Measurements from ENCODE around the gene CYB561D1. TPM values are rescaled to one million over a fixed set of nuclear protein-coding genes. Genes with fewer than 3 reads are reported as not detected.

CYB561D1 gene
- polyA plus RNA-seq, 1 donor (not counting 4 experiments of a cell fraction or from before 2014, with no cell fraction given), result 4.9 TPM

DNA sequence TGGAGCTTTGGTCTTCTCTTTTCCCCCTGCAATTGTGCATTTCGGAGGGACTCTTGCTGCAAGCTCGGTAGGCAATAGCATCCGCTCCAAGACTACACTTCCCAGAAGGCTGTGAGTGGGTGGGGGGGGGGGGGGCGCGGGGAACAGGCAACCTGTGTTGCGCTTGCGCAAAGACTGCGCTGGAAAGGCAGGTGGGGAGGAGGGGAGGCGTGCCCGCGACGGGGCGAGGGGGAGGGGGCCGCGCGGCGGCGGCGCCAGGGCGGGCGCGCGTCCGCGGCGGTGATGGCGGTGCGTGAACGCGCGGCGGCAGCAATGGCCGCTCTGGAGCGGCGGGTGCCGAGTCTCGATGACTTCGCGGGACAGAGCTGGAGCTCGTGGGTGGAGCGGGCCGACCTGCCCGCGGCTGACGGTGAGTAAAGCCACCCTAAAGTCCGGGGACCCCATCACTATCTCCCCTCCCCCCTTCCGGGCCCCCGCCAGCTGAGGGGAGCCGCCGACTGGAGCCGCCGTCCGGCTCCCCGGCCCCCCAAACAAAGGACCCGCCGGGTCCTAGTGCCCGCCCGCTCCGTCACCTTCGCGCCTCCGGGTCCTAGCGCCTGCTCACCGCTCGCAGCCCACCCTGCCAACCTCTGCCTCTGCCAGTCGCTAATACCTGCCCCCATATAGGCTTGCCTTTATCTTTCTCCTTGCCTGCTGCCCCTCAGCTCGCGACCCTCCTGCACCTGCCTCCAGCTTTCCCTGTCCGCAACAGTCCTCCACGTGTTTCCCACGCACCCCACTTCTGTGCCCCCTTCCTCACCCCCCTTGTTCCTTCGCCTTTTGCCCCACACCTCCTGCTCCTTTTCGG lies 10.0 kb upstream of the CYB561D1 start, which contains the start of gene ATXN7L2:
Gene ATXN7L2, plus strand, starts transcription at position 234 of the 847 bp plus-strand sequence. Its CDS starts 49 bp downstream, at position 283.
- Histone ChIP-seq H3K9ac (ENCODE audit: control insufficient read depth, extremely low read depth, insufficient read depth, low read length) (peak within 1 kb of the TSS; percentile 82), H3K27ac (ENCODE audit: control insufficient read depth, insufficient read depth, low read length) (peak within 1 kb of the TSS; percentile 77), H3K79me2 (ENCODE audit: control insufficient read depth, insufficient read depth, low read length) (peaks cover 5% of the 10 kb centered on the region), H3K4me1 (ENCODE audit: control insufficient read depth, extremely low read depth, insufficient read depth, low read length) (peaks cover 11% of the 10 kb centered on the region), H3K27me3 (ENCODE audit: control insufficient read depth, extremely low read depth, insufficient read depth, low read length) (peaks cover 23% of the 10 kb centered on the region), H2AFZ (ENCODE audit: control insufficient read depth, low read length) (peak within 1 kb of the TSS; percentile 85), H3K4me3 (ENCODE audit: control insufficient read depth in 2 of 3, extremely low read depth in 1 of 3, insufficient read depth in 2 of 3, low read depth in 1 of 3, low read length in 3 of 3) (peak within 1 kb of the TSS; percentile 76 to 80 (median 77)), H3K4me2 (ENCODE audit: control insufficient read depth, extremely low read depth, insufficient read depth, low read depth, low read length) (peak within 1 kb of the TSS; percentile 94), H3K9me1 (ENCODE audit: control insufficient read depth, extremely low read depth, insufficient read depth, low read length) (peaks cover 4% of the 10 kb centered on the region), H4K20me1 (ENCODE audit: control insufficient read depth, extremely low read depth, insufficient read depth, low read length) (no peaks in the 10 kb centered on the region), H3K36me3 (ENCODE audit: control insufficient read depth in 2 of 2, extremely low read depth in 1 of 2, insufficient read depth in 2 of 2, low read length in 2 of 2) (peaks cover 4 to 6% of the 10 kb centered on the region in 2 experiments), H3K9me3 (ENCODE audit: control insufficient read depth, low read depth, low read length) (no peaks in the 10 kb centered on the region)
- TF ChIP-seq CTCF (optimal IDR thresholded peaks at IDR 0.05 in 1 of 3, IDR thresholded peaks at IDR 0.05 in 1 of 3, conservative IDR thresholded peaks at IDR 0.05 in 1 of 3; ENCODE audit: extremely low read depth in 1 of 3, insufficient read depth in 2 of 3, low read length in 3 of 3) (no peak), EZH2 (IDR thresholded peaks at IDR 0.05; ENCODE audit: low read length) (no peak)
- DNase-seq (ENCODE audit: low read depth, low spot score), result no peak
- dilution Hi-C loops (cut with MboI; ENCODE audit: extremely low pct_ligation_motif_present, low sequenced_read_pairs), result no loop called here
- FAIRE-seq, result no peak

DNA sequence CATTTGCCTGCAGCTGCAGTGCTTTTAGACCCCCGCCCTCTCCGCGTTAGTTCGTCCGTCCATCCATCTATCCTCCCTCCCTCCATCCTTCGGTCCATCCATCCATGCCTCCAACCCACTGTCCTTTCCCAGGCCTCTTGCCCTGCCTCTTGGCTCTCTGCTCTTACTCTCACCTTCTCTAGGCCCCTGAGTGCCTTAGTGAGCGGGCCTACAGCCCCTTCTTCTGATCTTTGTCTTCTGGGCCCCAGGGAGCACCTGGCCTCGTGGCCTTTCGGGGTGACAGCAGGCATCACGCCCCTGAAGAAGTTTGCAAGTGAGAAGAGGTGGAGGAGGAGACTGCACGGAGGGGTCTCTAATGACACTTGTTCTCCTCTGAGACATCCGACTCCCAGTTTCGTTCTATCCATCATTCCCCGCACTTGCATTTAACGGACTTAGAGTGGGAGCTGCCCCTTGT lies 9.3 kb upstream of the CYB561D1 start:
- peaks cover 4 to 6% of the 10 kb centered on the region in 2 experiments for H3K36me3 ChIP-seq (ENCODE audit: control insufficient read depth in 2 of 2, extremely low read depth in 1 of 2, insufficient read depth in 2 of 2, low read length in 2 of 2)
- H3K4me2 ChIP-seq (ENCODE audit: control insufficient read depth, extremely low read depth, insufficient read depth, low read depth, low read length), result peak overlapping the region; percentile 94
- H3K27me3 ChIP-seq (ENCODE audit: control insufficient read depth, extremely low read depth, insufficient read depth, low read length), result peaks cover 20% of the 10 kb centered on the region
- peaks cover 5% of the 10 kb centered on the region for H3K79me2 ChIP-seq (ENCODE audit: control insufficient read depth, insufficient read depth, low read length)
- H3K9ac ChIP-seq (ENCODE audit: control insufficient read depth, extremely low read depth, insufficient read depth, low read length), result peak overlapping the region; percentile 82
- H2AFZ ChIP-seq (ENCODE audit: control insufficient read depth, low read length), result peak overlapping the region; percentile 85
- no peaks in the 10 kb centered on the region for H4K20me1 ChIP-seq (ENCODE audit: control insufficient read depth, extremely low read depth, insufficient read depth, low read length)
- dilution Hi-C loops (cut with MboI; ENCODE audit: extremely low pct_ligation_motif_present, low sequenced_read_pairs), result no loop called here
- DNase-seq (ENCODE audit: low read depth, low spot score) (no peak), FAIRE-seq (no peak)
- peak overlapping the region; percentile 77 for H3K27ac ChIP-seq (ENCODE audit: control insufficient read depth, insufficient read depth, low read length)
- no peaks in the 10 kb centered on the region for H3K9me3 ChIP-seq (ENCODE audit: control insufficient read depth, low read depth, low read length)
- H3K4me3 ChIP-seq (ENCODE audit: control insufficient read depth in 2 of 3, extremely low read depth in 1 of 3, insufficient read depth in 2 of 3, low read depth in 1 of 3, low read length in 3 of 3), result peak overlapping the region; percentile 76 to 80 (median 77)
- H3K4me1 ChIP-seq (ENCODE audit: control insufficient read depth, extremely low read depth, insufficient read depth, low read length), result peaks cover 11% of the 10 kb centered on the region
- no peak for TF ChIP-seq CTCF (optimal IDR thresholded peaks at IDR 0.05 in 1 of 3, IDR thresholded peaks at IDR 0.05 in 1 of 3, conservative IDR thresholded peaks at IDR 0.05 in 1 of 3; ENCODE audit: extremely low read depth in 1 of 3, insufficient read depth in 2 of 3, low read length in 3 of 3)
- TF ChIP-seq EZH2 (IDR thresholded peaks at IDR 0.05; ENCODE audit: low read length), result no peak
- peaks cover 4% of the 10 kb centered on the region for H3K9me1 ChIP-seq (ENCODE audit: control insufficient read depth, extremely low read depth, insufficient read depth, low read length)

Data from keratinocyte (primary cell).